Right atrium auricular region (tissue), 2 donors: ENCODE measurements around the gene ZNF548. TPM values are rescaled to one million over a fixed set of nuclear protein-coding genes. Genes with fewer than 3 reads are reported as not detected.

ENCODE experiments used
- DNase-seq: peaks from one replicate; pipeline ENCODE4 v3.0.0-alpha.2; 2019; ENCODE audit warnings: low spot score
- H3K27ac ChIP-seq, 2 donors: fragments of 200-600 bp; sonication (generic); 1 replicate in 1 of 2; 2 replicates in 1 of 2; pipeline ENCODE4 v1.5.1; 2016 to 2019
- H3K27me3 ChIP-seq, 2 donors: fragments of 200-600 bp; sonication (generic); one replicate each; pipeline versions ENCODE4 v1.5.1 to v1.6.0; 2017 to 2019
- H3K36me3 ChIP-seq: fragments of 200-600 bp; sonication (generic); one replicate; pipeline ENCODE4 v1.5.1; 2016
- H3K4me1 ChIP-seq, 2 donors: fragments of 200-600 bp; sonication (generic); one replicate each; pipeline versions ENCODE4 v1.5.1 to v1.6.0; 2017 to 2019
- H3K4me3 ChIP-seq, 2 donors: fragments of 200-600 bp; sonication (generic); 1 replicate in 1 of 2; 2 replicates in 1 of 2; pipeline ENCODE4 v1.5.1; 2017 to 2019; ENCODE audit warnings: mild to moderate bottlenecking in 1 of 2, moderate library complexity in 1 of 2
- H3K9me3 ChIP-seq, 2 donors: fragments of 200-600 bp; sonication (generic); one replicate each; pipeline ENCODE4 v1.5.1; 2019
- total RNA-seq, 2 donors: library from RNA; depleted of rRNA; stranded (reverse); fragments of >200 nt; gene quantifications; one replicate each; pipeline ENCODE4 v1.1.0, GENCODE V29; 2016
- TF ChIP-seq, protein P1 (sequence below), 2 donors: fragments of 200-600 bp; sonication (generic); IDR thresholded peaks; one replicate each; pipeline ENCODE4 v1.5.1; 2019; ENCODE audit warnings: antibody characterized with exemption in 2 of 2

The ZNF548 gene
- total RNA-seq, 2 donors from 2014 or later: 11.1 to 18.3 TPM

DNA sequence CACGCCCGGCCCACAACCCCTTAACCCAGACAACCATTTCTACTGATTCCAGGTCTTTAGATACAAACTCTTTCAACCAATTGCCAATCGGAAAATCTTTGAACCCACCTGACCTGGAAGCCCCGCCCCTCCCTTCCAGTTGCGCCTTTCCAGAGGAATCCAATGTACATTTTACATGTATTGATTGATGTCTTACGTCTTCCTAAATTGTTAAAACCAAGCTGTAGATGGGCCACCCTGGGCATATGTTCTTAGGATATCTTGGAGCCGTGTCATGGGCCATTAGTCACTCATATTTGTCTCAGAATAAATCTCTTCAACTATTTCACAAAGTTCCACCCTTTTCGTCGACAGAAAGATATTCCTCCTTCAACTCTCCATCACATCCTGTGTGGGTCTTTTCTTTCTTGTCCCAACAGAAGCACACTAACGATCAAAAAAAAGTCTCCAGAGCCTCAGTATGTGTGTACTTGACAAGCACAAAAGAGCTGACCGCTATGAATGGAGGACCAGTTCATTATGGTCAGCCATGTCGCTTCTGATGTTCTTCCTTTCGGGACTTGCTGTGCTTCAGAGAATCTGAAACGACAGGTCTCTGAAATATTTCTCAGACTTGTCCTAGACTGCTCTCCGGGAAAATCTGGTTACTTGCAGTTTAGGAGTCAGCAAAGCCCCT, 44.9 kb downstream of the ZNF548 start:
- H3K4me1 ChIP-seq: peaks cover 0 to 18% of the 10 kb centered on the region in 2 donors
- H3K9me3 ChIP-seq: no peaks in the 10 kb centered on the region
- peak overlapping the region in 1 of 2 donors; percentile 66 for H3K27ac ChIP-seq
- no peak for DNase-seq
- H3K36me3 ChIP-seq: no peaks in the 10 kb centered on the region
- TF ChIP-seq, protein P1, sequence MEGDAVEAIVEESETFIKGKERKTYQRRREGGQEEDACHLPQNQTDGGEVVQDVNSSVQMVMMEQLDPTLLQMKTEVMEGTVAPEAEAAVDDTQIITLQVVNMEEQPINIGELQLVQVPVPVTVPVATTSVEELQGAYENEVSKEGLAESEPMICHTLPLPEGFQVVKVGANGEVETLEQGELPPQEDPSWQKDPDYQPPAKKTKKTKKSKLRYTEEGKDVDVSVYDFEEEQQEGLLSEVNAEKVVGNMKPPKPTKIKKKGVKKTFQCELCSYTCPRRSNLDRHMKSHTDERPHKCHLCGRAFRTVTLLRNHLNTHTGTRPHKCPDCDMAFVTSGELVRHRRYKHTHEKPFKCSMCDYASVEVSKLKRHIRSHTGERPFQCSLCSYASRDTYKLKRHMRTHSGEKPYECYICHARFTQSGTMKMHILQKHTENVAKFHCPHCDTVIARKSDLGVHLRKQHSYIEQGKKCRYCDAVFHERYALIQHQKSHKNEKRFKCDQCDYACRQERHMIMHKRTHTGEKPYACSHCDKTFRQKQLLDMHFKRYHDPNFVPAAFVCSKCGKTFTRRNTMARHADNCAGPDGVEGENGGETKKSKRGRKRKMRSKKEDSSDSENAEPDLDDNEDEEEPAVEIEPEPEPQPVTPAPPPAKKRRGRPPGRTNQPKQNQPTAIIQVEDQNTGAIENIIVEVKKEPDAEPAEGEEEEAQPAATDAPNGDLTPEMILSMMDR (IDR thresholded peaks at IDR 0.05): no peak
- H3K27me3 ChIP-seq: no peaks in the 10 kb centered on the region
- peak overlapping the region; percentile 77 to 86 for H3K4me3 ChIP-seq

DNA sequence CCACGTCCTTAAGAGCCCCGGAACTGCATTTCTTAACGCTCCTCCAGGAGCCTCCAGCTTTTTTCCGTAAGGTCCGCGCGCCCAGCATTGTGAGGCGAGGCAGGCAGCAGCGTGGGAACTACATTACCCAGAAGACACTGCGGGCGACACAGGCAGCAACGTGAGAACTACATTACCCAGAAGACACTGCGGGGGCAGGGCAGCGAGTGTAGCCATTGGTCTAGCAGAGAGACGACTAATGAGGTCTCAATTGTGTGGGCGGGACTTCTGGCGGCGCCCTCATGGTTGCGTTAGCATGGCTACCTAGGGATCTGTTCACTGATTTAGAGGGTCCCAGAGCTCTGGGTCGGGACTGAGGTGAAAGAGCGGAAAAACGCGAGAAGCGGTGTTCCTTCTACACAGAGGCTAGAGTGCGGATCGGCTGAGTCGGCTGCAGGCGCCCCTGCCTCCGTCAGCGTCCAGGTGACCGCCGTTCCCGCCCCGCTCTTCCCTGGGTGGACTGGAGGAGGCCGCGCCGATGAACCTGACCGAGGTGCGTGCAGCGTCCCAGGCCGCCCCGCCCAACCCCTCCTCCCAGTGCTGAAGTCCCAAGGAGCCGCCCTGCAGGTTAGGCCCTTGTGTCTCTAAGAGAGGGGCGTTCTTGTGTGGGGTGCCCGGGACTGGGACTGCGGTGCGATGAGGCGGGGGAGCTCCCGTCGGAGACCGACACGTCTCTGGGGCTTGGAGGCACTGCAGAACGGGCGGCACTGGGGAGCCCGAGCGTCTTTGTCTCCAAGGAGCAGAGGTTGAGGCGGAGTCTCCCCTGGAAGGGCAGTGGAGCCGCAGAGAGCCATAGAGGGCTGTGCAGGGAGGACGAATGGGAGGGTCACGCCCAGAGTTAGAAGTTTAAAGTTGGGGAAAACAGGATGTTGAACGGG, 45.7 kb downstream of the ZNF548 start, which contains the start of gene ZNF749:
Gene ZNF749 (plus strand): TSS at position 264 of the 917 bp plus-strand sequence. CDS start 254 bp downstream, at position 518.
- Histone ChIP-seq H3K4me3 (peak within 1 kb of the TSS; percentile 77 to 86), H3K27me3 (no peaks in the 10 kb centered on the region), H3K36me3 (no peaks in the 10 kb centered on the region), H3K27ac (peak within 1 kb of the TSS in 1 of 2 donors; percentile 66), H3K9me3 (no peaks in the 10 kb centered on the region), H3K4me1 (peaks cover 0 to 18% of the 10 kb centered on the region in 2 donors)
- peak; percentile 99 for DNase-seq
- TF ChIP-seq, protein P1 (IDR thresholded peaks at IDR 0.05): no peak

DNA sequence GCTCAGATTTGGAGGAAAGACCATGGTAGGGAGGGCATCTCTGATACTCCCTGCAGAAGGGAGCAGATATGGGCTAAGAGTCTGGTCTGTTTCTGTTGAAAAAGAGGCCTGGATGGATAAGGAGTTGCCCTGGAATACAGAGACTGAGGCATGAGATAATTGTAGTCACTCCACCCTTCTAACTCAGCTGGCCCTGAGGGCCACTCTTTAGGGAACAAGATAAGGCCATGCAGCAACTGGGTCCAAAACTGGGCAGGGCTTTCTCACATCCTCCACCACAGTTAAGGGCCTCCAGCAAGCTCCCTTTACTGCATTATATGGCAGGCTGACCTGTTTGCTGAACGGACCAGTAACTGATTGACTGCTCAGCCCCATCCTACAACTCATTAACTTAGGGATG, 46.8 kb downstream of the ZNF548 start:
- peaks cover 0 to 18% of the 10 kb centered on the region in 2 donors for H3K4me1 ChIP-seq
- H3K27ac ChIP-seq: no peak overlapping the region
- DNase-seq: no peak
- H3K4me3 ChIP-seq: no peak overlapping the region
- H3K27me3 ChIP-seq: no peaks in the 10 kb centered on the region
- no peaks in the 10 kb centered on the region for H3K9me3 ChIP-seq
- TF ChIP-seq, protein P1 (IDR thresholded peaks at IDR 0.05): no peak
- H3K36me3 ChIP-seq: no peaks in the 10 kb centered on the region

DNA sequence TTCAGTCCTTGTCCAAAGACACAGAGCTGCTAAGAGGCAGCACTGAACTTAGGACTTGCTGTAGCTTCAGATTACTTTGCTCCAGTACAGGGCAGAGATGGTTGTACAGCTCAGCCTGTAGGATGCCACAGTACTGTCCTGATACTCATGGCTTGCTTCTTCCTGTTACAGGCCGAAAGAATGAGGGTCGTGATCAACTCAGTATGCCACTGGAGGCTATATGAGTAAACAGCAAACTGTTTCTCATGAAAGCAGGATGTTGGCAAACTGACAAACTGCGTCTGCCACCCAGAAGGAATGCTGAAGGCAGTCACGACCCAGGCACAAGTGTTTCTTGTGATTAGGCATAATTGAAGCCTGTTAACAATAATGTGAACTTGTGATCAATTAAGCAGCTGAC, 48.3 kb downstream of the ZNF548 start:
- no peak overlapping the region for H3K4me3 ChIP-seq
- no peak for DNase-seq
- H3K27me3 ChIP-seq: no peaks in the 10 kb centered on the region

DNA sequence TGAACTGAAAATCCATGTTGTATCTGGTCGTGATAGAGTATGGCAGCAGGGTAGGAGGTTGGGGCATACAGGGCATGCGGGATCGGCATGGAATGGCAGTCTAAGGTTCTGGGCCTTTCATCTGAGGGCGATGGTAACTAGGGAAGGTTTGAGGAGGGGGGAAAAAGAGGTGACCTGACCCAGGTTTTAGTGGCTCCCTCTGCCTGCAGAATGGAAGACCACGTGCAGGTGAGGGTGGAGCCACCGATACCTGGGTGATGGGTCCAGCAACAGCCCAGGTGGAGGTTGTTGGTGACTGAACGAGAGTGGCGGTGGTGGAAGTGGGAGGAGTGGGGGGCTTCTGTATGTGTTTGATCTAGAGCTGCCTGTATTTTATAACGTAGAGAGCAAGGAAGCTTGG, 49.3 kb downstream of the ZNF548 start:
- Histone ChIP-seq H3K27ac (no peak overlapping the region), H3K9me3 (peaks cover 0 to 5% of the 10 kb centered on the region in 2 donors), H3K4me3 (no peak overlapping the region), H3K27me3 (no peaks in the 10 kb centered on the region), H3K4me1 (peaks cover 0 to 18% of the 10 kb centered on the region in 2 donors), H3K36me3 (peaks cover 1% of the 10 kb centered on the region)
- TF ChIP-seq, protein P1 (IDR thresholded peaks at IDR 0.05): no peak
- no peak for DNase-seq

More for the DNA sequence above, 48.3 kb downstream of the ZNF548 start:
- TF ChIP-seq, protein P1 (IDR thresholded peaks at IDR 0.05): no peak
- Histone ChIP-seq H3K27ac (no peak overlapping the region), H3K9me3 (no peaks in the 10 kb centered on the region), H3K4me1 (peaks cover 0 to 18% of the 10 kb centered on the region in 2 donors), H3K36me3 (no peaks in the 10 kb centered on the region)
